NCI-H187 treated with DMSO at 0.1 percent for 48 hours (cell line): Measurements from ENCODE around the gene ATP1A3.
"Not testable (repeated sequence)": the region's sequence is repeated elsewhere in the genome, so short reads cannot be mapped to it uniquely, and the experiment has no call there.

Experiments used
- DNase-seq: peaks from one replicate; lab custom pipeline; 2025; lab: John Stamatoyannopoulos, UW

Gene ATP1A3

DNA sequence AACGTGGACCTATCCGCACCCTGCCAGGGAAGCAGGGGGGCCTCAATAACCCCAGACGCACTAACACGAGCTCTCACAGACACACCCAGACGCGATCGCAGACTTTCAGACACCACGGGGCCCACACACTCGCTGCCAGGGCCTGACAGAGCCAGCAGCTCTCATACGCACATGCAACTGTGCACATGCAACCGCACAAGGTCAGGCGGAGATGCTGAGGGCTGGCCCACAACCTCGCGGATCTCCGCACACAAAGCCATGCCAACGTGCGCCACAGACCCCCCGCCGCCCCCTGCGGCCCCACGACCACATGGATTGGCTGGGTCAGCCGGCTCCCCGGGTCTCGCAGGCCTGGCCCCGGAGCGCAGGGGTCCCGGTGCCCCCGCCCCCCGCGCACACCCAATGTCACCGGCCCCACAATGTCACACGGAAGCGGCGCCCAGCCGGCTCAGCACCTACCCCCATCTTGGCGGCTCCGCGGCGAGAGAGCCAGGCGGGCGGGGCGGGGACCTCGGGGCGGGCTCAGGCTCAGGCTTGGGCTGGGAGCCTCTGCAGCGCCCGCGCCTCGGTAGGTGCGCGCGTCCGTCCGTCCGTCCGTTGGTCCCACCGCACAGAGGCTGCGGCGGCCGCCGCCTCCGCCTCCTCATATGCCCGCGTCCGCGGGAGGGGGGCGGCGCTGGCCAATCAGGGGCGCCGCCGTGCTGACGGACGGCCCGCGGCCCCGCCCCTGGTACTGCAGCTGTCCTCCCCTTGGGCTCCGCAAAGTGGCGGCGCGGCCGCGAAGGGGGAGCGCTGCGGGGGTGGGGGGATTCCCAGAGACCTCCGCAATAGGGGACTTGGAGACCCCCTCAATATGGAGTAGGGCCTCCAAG is at the start of gene ATP1A3:
ATP1A3 (minus strand) TSS at position 619 of the 872 bp plus-strand sequence; CDS start at position 465, 154 bp downstream.
- no peak for DNase-seq

GRCh38 chr19:42042455-42043170 is 48.6 kb upstream of the ATP1A3 start:
- no peak for DNase-seq

- DNase-seq = not testable (repeated sequence)
Measured at GRCh38 chr19:42040491-42040890, 46.5 kb upstream of the ATP1A3 start.

- no peak for DNase-seq
Measured at GRCh38 chr19:42040031-42040430, 46.0 kb upstream of the ATP1A3 start.

DNA sequence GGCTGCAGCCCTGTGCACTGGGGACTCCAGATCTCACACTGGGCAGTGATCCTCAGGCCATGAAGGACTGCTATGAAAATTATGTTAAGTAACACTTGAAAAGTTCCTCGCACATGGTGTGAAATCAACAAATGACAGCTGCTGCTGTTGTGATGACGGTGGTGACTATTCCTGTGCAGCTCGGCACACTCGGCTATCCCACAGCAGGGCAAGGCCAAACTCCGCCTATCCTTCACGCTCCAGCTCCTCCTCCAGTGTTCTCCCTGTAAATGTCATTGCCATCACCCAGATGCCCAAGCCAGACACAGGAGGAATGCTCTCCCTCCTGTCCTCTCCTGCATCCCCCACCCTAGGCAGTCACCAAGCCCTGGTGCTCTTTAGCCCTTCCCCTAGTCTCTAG is 44.6 kb upstream of the ATP1A3 start:
- peak; percentile 85 for DNase-seq

DNA sequence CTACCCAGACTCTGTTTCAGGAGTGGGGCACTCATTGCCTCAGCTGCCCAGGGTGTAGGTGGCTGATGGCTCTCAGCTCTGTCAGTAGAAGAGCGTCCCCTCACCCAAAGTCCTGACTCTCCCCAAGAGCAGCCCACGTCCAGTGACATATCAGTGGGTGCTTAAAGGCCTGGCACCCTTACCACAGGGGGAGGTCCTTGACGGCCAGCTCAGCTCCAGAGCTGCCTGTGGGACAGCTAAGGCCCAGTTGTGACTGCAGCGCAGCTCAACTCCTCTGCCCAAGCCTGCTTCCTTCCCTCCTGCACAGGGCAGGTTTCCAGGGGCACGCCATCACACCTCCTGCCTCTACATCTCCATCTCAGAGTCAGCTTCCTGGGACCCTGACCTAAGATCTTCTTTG is 43.6 kb upstream of the ATP1A3 start:
- DNase-seq = no peak

DNA sequence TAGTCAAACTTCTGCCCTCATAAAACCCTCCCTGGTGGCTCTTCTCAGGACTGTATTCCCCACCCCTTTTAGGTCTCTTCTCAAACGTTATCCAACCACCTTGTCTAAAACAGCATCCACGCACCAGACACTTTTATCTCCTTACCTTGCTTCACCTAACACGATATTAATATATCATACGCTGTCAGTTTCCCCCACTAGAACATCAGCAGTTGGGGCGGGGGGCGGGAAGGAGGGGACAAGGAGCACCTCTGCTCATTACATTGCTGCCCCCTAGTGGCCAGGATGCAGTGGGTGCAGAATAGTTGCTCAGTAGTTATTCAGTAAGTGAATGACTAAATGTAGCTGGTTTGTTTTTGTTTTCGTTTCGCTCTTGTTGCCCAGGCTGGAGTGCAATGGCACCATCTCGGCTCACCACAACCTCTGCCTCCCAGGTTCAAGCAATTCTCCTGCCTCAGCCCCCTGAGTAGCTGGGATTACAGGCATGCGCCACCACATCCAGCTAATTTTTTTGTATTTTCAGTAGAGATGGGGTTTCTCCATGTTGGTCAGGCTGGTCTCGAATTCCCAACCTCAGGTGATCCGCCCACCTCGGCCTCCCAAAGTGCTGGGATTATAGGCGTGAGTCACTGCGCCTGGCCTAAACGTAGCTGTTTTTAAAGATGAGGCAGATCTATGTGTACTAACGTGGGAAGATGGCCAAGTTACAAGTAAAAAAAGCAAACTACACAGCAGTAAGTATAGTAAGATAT is 40.8 kb upstream of the ATP1A3 start:
- DNase-seq = not testable (repeated sequence)

DNA sequence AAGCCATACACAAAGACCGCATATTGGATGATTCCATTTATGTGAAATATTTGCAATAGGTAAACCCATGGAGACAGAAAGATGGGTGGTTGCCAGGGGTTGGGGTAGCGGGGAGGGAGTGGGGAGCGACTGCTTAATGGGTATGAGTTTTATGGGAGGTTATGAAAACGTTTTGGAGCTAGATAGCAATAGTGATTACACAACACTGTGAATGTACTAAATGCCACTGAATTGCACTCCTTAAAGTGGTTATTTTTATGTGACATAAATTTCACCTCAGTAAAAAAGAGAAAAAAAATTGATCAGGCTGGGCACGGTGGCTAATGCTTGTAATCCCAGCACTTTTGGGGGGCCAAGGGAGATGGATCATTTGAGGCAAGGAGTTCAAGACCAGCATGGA is 39.4 kb upstream of the ATP1A3 start:
- DNase-seq = no peak

GRCh38 chr19:42032431-42032830 is 38.4 kb upstream of the ATP1A3 start:
- peak; percentile 96 for DNase-seq

GRCh38 chr19:42030645-42031440 is 36.8 kb upstream of the ATP1A3 start:
- DNase-seq = no peak

DNA sequence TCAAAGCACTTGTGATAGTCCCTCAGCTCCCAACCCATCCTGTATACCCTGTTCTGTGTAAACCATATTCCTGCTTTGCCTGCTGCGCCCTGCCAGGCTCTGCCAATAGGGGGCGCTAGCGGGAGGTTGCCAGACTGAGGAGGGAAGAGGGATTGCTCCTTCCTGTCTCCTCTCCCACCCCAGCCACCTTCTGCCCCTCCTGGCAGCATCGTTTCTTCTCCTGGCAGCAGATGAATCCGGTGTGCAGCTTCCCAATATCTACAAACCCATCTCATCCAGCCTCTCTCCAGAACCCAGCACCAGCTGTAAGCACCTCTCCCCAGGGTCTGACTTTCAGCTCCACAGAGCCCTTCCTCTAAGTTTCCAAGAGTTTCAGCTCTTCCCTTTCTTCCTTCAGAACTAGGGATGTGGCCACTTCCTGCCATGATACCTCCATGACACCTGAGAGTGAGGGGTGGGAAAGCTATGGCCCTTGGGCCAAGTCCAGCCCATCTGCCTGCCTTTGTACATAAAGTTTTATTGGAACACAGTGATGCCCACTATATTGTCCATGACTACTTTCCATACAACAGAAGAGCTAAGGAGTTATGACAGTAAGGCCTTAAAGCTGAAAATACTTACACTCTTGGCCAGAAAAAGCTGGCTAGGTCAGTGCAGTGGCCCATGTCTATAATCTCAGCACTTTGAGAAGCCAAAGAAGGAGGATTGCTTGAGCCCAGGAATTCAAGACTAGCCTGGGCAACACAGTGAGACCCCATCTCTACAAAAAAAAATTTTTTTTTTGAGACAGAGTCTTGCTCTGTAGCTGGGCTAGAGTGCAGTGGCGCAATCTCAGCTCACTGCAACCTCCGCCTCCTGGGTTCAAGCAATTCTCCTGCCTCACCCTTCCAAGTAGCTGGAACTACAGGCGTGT is 34.5 kb upstream of the ATP1A3 start:
- DNase-seq = no peak

- DNase-seq = no peak
Measured at GRCh38 chr19:42024622-42025111, 30.6 kb upstream of the ATP1A3 start.

DNA sequence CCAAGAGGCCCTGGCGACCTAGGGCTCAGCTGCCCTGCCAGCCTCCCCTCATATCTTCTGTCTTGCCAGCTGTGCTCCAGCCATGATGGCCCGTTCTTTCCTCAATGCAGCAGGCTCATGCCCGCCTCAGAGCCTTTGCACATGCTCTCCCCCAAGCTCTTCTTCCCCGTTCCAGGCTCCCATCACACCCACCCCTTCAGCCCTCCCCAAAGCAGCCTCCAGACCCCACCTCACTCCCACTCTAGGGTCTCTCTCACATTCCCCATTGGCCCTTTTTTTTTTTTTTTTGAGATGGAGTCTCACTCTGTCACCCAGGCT is 29.9 kb upstream of the ATP1A3 start:
- DNase-seq = no peak

DNA sequence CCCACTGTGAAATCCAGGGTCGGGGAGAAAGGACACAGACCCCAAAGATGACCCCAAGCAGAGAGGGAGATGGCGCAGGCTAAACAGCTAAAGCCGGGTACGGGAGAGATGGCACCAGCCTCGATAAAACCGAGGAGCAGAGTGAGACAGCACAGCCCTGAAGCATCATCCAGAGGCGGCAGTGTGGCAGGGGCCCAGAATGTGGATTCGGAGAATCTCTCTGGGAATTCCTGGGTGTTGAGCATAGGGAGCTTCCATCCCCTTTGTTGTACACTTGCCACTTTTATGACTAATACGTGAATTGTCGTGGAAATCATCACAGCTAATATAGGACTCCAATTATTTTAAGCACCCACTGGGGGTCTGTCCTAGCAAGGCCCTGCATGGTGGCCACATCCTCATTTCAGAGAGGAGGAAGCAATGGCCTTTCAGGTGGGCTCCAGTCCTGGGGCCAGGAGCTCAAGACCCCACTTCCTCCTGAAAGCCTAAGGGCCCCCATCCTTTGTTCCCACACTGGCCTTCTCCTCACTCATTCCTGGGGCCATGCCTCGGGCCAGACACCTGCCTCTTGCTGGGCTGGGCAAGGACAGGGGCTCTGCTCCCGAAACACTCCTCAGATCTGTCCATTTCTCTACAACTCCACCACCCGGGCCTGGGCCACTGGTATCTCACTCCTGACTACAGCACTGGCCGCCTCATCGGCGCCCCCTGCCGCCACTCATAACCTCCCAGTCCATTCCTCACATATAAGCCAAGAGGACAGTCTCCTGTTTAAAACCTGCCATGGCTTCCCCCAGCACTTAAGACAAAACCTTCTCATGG is 29.3 kb upstream of the ATP1A3 start:
- no peak for DNase-seq

- DNase-seq = no peak
Measured at GRCh38 chr19:42022616-42023015, 28.6 kb upstream of the ATP1A3 start.

DNA sequence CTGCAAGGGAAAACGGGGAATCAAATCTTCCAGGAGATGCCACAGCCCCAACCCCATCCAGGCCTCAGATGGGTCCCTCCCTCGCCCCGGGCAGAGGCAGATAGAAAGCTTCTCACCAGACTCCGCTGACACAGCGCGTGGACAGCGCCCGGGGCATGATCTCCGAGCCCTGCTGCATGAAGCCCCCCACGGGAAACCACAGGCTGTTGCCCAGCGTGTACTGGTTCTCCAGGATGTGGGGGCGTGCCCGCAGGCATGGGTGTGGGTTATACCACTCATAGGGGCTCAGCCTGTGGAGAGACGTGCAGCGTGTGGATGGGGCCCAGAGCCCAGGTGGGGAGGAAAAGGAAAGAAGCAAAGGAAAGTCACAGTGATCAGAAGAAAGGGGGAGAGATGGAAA is 27.2 kb upstream of the ATP1A3 start:
- no peak for DNase-seq

- DNase-seq = no peak
Measured at GRCh38 chr19:42018503-42019193, 24.6 kb upstream of the ATP1A3 start.

GRCh38 chr19:42017040-42017439 is 23.0 kb upstream of the ATP1A3 start:
- no peak for DNase-seq

DNA sequence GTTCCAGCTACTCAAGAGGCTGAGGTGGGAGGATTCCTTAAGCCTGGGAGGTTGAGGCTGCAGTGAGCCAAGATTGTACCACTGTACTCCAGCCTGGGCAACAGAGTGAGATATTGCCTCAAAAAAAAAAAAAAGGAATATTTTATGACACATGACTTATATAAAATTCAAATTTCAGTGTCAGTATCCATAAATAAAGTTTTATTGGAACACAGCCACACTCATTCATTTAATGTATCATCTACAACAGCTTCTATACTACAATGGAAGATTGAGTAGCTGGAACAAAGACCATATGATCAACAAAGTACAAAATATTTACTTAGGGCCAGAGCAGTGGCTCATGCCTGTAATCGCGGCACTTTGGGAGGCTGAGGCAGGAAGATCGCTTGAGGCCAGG is 18.7 kb upstream of the ATP1A3 start:
- not testable (repeated sequence) for DNase-seq
